GM12891 (cell line): ENCODE results near the gene PAK3.

Source experiments
- DNase-seq: peaks from one replicate; pipeline ENCODE4 v3.0.0; 2011; ENCODE audit warnings: low spot score; ENCODE audit not compliant: insufficient read length
- FAIRE-seq: peaks from 2 replicates; lab custom pipeline; 2011; peaks lifted over from hg19 to GRCh38; lab: Jason Lieb, UNC
- PAX5 ChIP-seq: IDR thresholded peaks from 2 replicates; pipeline ENCODE4 v1.6.1; 2011; ENCODE audit warnings: low read length, moderate library complexity, mild to moderate bottlenecking; ENCODE audit not compliant: insufficient read depth, severe bottlenecking
- POLR2A ChIP-seq: IDR thresholded peaks from 2 replicates; pipeline ENCODE4 v1.6.1; 2011; ENCODE audit warnings: low read depth, low read length, control low read depth
- POLR2AphosphoS5 ChIP-seq: IDR thresholded peaks from 2 replicates; pipeline ENCODE4 v1.6.1; 2011; ENCODE audit warnings: low read depth, low read length, control low read depth
- POU2F2 ChIP-seq: IDR thresholded peaks from 2 replicates; pipeline ENCODE4 v1.6.1; 2011; ENCODE audit warnings: low read depth, mild to moderate bottlenecking, control low read depth, low read length, moderate library complexity
- SPI1 ChIP-seq: IDR thresholded peaks from 2 replicates; pipeline ENCODE4 v1.6.1; 2011; ENCODE audit warnings: low read depth, low read length, control low read depth
- TAF1 ChIP-seq: IDR thresholded peaks from 2 replicates; pipeline ENCODE4 v1.6.1; 2011; ENCODE audit warnings: low read depth, low read length, control low read depth

The PAK3 gene

GRCh38 chrX:111129921-111130320, 33.9 kb downstream of the PAK3 start:
- no peak for TF ChIP-seq POLR2AphosphoS5
- TF ChIP-seq TAF1 = no peak
- no peak for TF ChIP-seq PAX5
- TF ChIP-seq POLR2A = no peak
- TF ChIP-seq POU2F2 = no peak
- TF ChIP-seq SPI1 = no peak
- FAIRE-seq (no peak), DNase-seq (no peak)

- FAIRE-seq (no peak), DNase-seq (no peak)
- TF ChIP-seq SPI1 (no peak), PAX5 (no peak), POLR2A (no peak), POLR2AphosphoS5 (no peak), POU2F2 (no peak), TAF1 (no peak)
Observed at GRCh38 chrX:111131572-111131971, 35.6 kb downstream of the PAK3 start.

- FAIRE-seq = no peak
- DNase-seq = no peak
- no peak for TF ChIP-seq TAF1
- TF ChIP-seq POLR2A = no peak
- no peak for TF ChIP-seq POU2F2
- TF ChIP-seq PAX5 = no peak
- no peak for TF ChIP-seq SPI1
- no peak for TF ChIP-seq POLR2AphosphoS5
Observed at GRCh38 chrX:111133389-111133788, 37.4 kb downstream of the PAK3 start.

- FAIRE-seq (no peak), DNase-seq (no peak)
- TF ChIP-seq TAF1 = no peak
- TF ChIP-seq SPI1 = peak; percentile 55
Observed at GRCh38 chrX:111145878-111146277, 49.9 kb downstream of the PAK3 start.

- FAIRE-seq (no peak), DNase-seq (no peak)
- TF ChIP-seq POLR2A = no peak
- TF ChIP-seq POU2F2 = no peak
- no peak for TF ChIP-seq TAF1
- TF ChIP-seq POLR2AphosphoS5 = no peak
- no peak for TF ChIP-seq SPI1
- no peak for TF ChIP-seq PAX5
Observed at GRCh38 chrX:111151764-111152163, 55.8 kb downstream of the PAK3 start.

GRCh38 chrX:111159232-111159631, 63.2 kb downstream of the PAK3 start:
- no peak for DNase-seq
- TF ChIP-seq SPI1 (no peak), POU2F2 (no peak), TAF1 (no peak), POLR2AphosphoS5 (no peak), POLR2A (no peak), PAX5 (no peak)
- no peak for FAIRE-seq

GRCh38 chrX:111164728-111165127, 68.7 kb downstream of the PAK3 start:
- DNase-seq = no peak
- no peak for TF ChIP-seq POLR2AphosphoS5
- TF ChIP-seq POLR2A = no peak
- no peak for TF ChIP-seq PAX5
- no peak for TF ChIP-seq TAF1
- TF ChIP-seq SPI1 = no peak
- TF ChIP-seq POU2F2 = no peak
- no peak for FAIRE-seq

GRCh38 chrX:111165902-111166301, 69.9 kb downstream of the PAK3 start:
- DNase-seq (no peak), FAIRE-seq (no peak)
- TF ChIP-seq POLR2A (no peak), PAX5 (no peak), POU2F2 (no peak), POLR2AphosphoS5 (no peak), TAF1 (no peak), SPI1 (no peak)

- no peak for FAIRE-seq
- TF ChIP-seq PAX5 (no peak), POU2F2 (no peak)
- DNase-seq = no peak
Observed at GRCh38 chrX:111167334-111167733, 71.3 kb downstream of the PAK3 start.

- DNase-seq (no peak), FAIRE-seq (no peak)
- no peak for TF ChIP-seq POLR2A
- no peak for TF ChIP-seq POLR2AphosphoS5
- no peak for TF ChIP-seq POU2F2
Observed at GRCh38 chrX:111168314-111168713, 72.3 kb downstream of the PAK3 start.
